NCI-H2107 treated with DMSO at 0.1 percent for 48 hours (cell line): ENCODE data around the gene ZNF532.

Source experiments
- DNase-seq: peaks from one replicate; lab custom pipeline; 2025; ENCODE audit not compliant: unreplicated experiment; lab: John Stamatoyannopoulos, UW

ZNF532 gene

GRCh38 chr18:59029663-59030429 lies 165.2 kb downstream of the ZNF532 start:
- DNase-seq = no peak

GRCh38 chr18:59032308-59032707 lies 167.6 kb downstream of the ZNF532 start:
- no peak for DNase-seq

GRCh38 chr18:59033359-59033758 lies 168.7 kb downstream of the ZNF532 start:
- no peak for DNase-seq

- no peak for DNase-seq
These were observed 169.3 kb downstream of the ZNF532 start for GRCh38 chr18:59033974-59034373.

GRCh38 chr18:59035591-59035990 lies 170.9 kb downstream of the ZNF532 start:
- DNase-seq = no peak
